Fibroblast of lung (primary cell): Measurements from ENCODE around the gene RHBDF2. TPM values are rescaled to one million over a fixed set of nuclear protein-coding genes. Genes with fewer than 3 reads are reported as not detected.

Source experiments
- DNase-seq, 2 donors: peaks; one replicate each; pipeline versions ENCODE4 v3.0.0 to v3.0.0-alpha.2; 2010; ENCODE audit warnings: low read depth in 2 of 2
- H2AFZ ChIP-seq: 2 replicates; pipeline ENCODE4 v1.5.1; 2012; ENCODE audit warnings: low read length, control low read depth, inconsistent platforms
- H3K27ac ChIP-seq: 2 replicates; pipeline ENCODE4 v1.5.1; 2011; ENCODE audit warnings: low read length, control low read depth; ENCODE audit not compliant: insufficient read depth
- H3K27me3 ChIP-seq: 2 replicates; pipeline ENCODE4 v1.5.1; 2011; ENCODE audit warnings: mild to moderate bottlenecking, low read length; ENCODE audit not compliant: control insufficient read depth, insufficient read depth
- H3K36me3 ChIP-seq: 2 replicates; pipeline ENCODE4 v1.5.1; 2011; ENCODE audit warnings: low read length; ENCODE audit not compliant: control insufficient read depth, insufficient read depth
- H3K4me1 ChIP-seq: 2 replicates; pipeline ENCODE4 v1.5.1; 2011; ENCODE audit warnings: low read length; ENCODE audit not compliant: control insufficient read depth, insufficient read depth; ENCODE audit errors: extremely low read depth
- H3K4me2 ChIP-seq: 2 replicates; pipeline ENCODE4 v1.5.1; 2011; ENCODE audit warnings: low read length, control low read depth; ENCODE audit not compliant: insufficient read depth; ENCODE audit errors: extremely low read depth
- H3K4me3 ChIP-seq, 4 experiments: fragments of 200-600 bp in 1 of 4; sonication (generic) in 1 of 4; replicated peaks in 1 of 4; 2 replicates each; pipeline ENCODE4 v1.5.1; 2011 to 2016; ENCODE audit warnings: low read length in 4 of 4, low read depth in 3 of 4, mild to moderate bottlenecking in 3 of 4, control low read depth in 2 of 4, inconsistent platforms in 1 of 4, mixed read lengths in 1 of 4; ENCODE audit not compliant: insufficient read depth in 1 of 4; ENCODE audit errors: control extremely low read depth in 1 of 4
- H3K79me2 ChIP-seq: 2 replicates; pipeline ENCODE4 v1.5.1; 2012; ENCODE audit warnings: mild to moderate bottlenecking, low read length, inconsistent platforms; ENCODE audit not compliant: control insufficient read depth, insufficient read depth
- H3K9ac ChIP-seq: 2 replicates; pipeline ENCODE4 v1.5.1; 2011; ENCODE audit warnings: mild to moderate bottlenecking, low read length, control low read depth; ENCODE audit not compliant: insufficient read depth
- H3K9me3 ChIP-seq: 2 replicates; pipeline ENCODE4 v1.5.1; 2012; ENCODE audit warnings: low read depth, low read length; ENCODE audit not compliant: control insufficient read depth, insufficient read depth
- H4K20me1 ChIP-seq: 2 replicates; pipeline ENCODE4 v1.5.1; 2011; ENCODE audit warnings: low read length; ENCODE audit not compliant: control insufficient read depth, insufficient read depth; ENCODE audit errors: extremely low read depth
- CTCF ChIP-seq, 2 donors: IDR thresholded peaks in 1 of 2; conservative IDR thresholded peaks in 1 of 2; 1 replicate in 1 of 2; 2 replicates in 1 of 2; pipeline ENCODE4 v1.5.1; 2011 to 2012; ENCODE audit warnings: low read length in 2 of 2, control low read depth in 1 of 2, inconsistent platforms in 1 of 2, low read depth in 1 of 2, mild to moderate bottlenecking in 1 of 2
- EZH2 ChIP-seq: IDR thresholded peaks from 2 replicates; pipeline ENCODE4 v1.5.1; 2012; ENCODE audit warnings: low read length, control low read depth, mild to moderate bottlenecking; ENCODE audit errors: missing control alignments
- polyA plus RNA-seq, 2 donors: library from polyadenylated mRNA; depleted of rRNA in 1 of 2; stranded (reverse) in 1 of 2; unstranded in 1 of 2; fragments of >200 nt; gene quantifications; 2 replicates each; pipeline ENCODE4 v1.2.1, GENCODE V29; 2011 to 2012; ENCODE audit warnings: missing spikeins in 1 of 2
- total RNA-seq: library from RNA; depleted of rRNA; stranded (reverse); fragments of >200 nt; gene quantifications from 2 replicates; pipeline ENCODE4 v1.2.1, GENCODE V29; 2014

The RHBDF2 gene
- total and polyA plus RNA-seq, 2 donors (not counting 1 experiment from before 2014, with no cell fraction given) = 0.94 to 5.1 TPM

- DNase-seq = no peak
- Histone ChIP-seq H3K79me2 (peaks cover 4% of the 10 kb centered on the region), H3K4me2 (no peak overlapping the region), H3K4me3 (no peak overlapping the region), H3K4me1 (peaks cover 4% of the 10 kb centered on the region), H3K27ac (no peak overlapping the region), H3K9ac (no peak overlapping the region), H2AFZ (no peak overlapping the region), H3K27me3 (no peaks in the 10 kb centered on the region), H4K20me1 (peaks cover 3% of the 10 kb centered on the region), H3K9me3 (no peaks in the 10 kb centered on the region), H3K36me3 (no peaks in the 10 kb centered on the region)
- TF ChIP-seq CTCF (conservative IDR thresholded peaks at IDR 0.05 in 1 of 2, IDR thresholded peaks at IDR 0.05 in 1 of 2; ENCODE audit: low read depth in 1 of 2, low read length in 2 of 2) = no peak
- TF ChIP-seq EZH2 = no peak
These were observed 69.2 kb downstream of the RHBDF2 start for GRCh38 chr17:76432004-76432403.

- no peaks in the 10 kb centered on the region for H3K27me3 ChIP-seq
- H3K36me3 ChIP-seq = no peaks in the 10 kb centered on the region
- no peak overlapping the region for H3K9ac ChIP-seq
- no peak overlapping the region for H3K4me2 ChIP-seq
- no peak overlapping the region for H2AFZ ChIP-seq
- peaks cover 4% of the 10 kb centered on the region for H3K79me2 ChIP-seq
- no peak overlapping the region for H3K4me3 ChIP-seq
- DNase-seq = no peak
- no peaks in the 10 kb centered on the region for H3K9me3 ChIP-seq
- no peak overlapping the region for H3K27ac ChIP-seq
- TF ChIP-seq EZH2 = no peak
- TF ChIP-seq CTCF (conservative IDR thresholded peaks at IDR 0.05 in 1 of 2, IDR thresholded peaks at IDR 0.05 in 1 of 2; ENCODE audit: low read depth in 1 of 2, low read length in 2 of 2) = no peak
- H4K20me1 ChIP-seq = peaks cover 3% of the 10 kb centered on the region
- peaks cover 4% of the 10 kb centered on the region for H3K4me1 ChIP-seq
These were observed 69.7 kb downstream of the RHBDF2 start for GRCh38 chr17:76431509-76431908.

GRCh38 chr17:76428511-76428910 is 72.7 kb downstream of the RHBDF2 start:
- H3K9me3 ChIP-seq = no peaks in the 10 kb centered on the region

More at GRCh38 chr17:76428511-76428910, 72.7 kb downstream of the RHBDF2 start:
- DNase-seq = peak in 1 of 2 donors; percentile 31
- Histone ChIP-seq H3K27ac (no peak overlapping the region), H3K27me3 (no peaks in the 10 kb centered on the region), H3K4me3 (no peak overlapping the region), H3K36me3 (no peaks in the 10 kb centered on the region), H3K4me1 (peaks cover 4% of the 10 kb centered on the region), H4K20me1 (peaks cover 3% of the 10 kb centered on the region), H3K4me2 (no peak overlapping the region), H2AFZ (no peak overlapping the region), H3K9ac (no peak overlapping the region), H3K79me2 (peaks cover 4% of the 10 kb centered on the region)
- no peak for TF ChIP-seq CTCF (conservative IDR thresholded peaks at IDR 0.05 in 1 of 2, IDR thresholded peaks at IDR 0.05 in 1 of 2; ENCODE audit: low read depth in 1 of 2, low read length in 2 of 2)
- no peak for TF ChIP-seq EZH2
